Naive thymus-derived CD8-positive, alpha-beta T cell (primary cell): ENCODE measurements around the gene USP7. TPM values are rescaled to one million over a fixed set of nuclear protein-coding genes. Genes with fewer than 3 reads are reported as not detected.
A peak's percentile ranks its signal among the peaks of the same experiment; 100 is the strongest.

Source experiments
- ATAC-seq, 2 donors: fragments of 150-1000 bp; cut with Tn5 transposase in 1 of 2; sonication (Bioruptor Pico), chemical (Tn5 transposase) in 1 of 2; 1 replicate in 1 of 2; 2 replicates in 1 of 2; pipeline ENCODE4 v1.10.0; 2021; ENCODE audit warnings: mild to moderate bottlenecking in 2 of 2, moderate library complexity in 2 of 2
- POLR2A ChIA-PET: fragments of 350-600 bp; sonication (Branson Sonifier 250); formaldehyde crosslinking; loops from one replicate; lab custom pipeline; 2021; ENCODE audit warnings: antibody characterized with exemption; lab: Charles Lee
- DNase-seq, 10 donors: peaks; one replicate each; pipeline versions ENCODE4 v3.0.0 to v3.0.0-alpha.2; 2020 to 2022
- H3K27ac Mint-ChIP-seq, 10 donors: one replicate each; pipeline ENCODE4 v1.8.0; 2020 to 2022; ENCODE audit warnings: mild to moderate bottlenecking in 10 of 10, mixed read lengths in 10 of 10, moderate library complexity in 4 of 10, inconsistent platforms in 1 of 10
- H3K27me3 Mint-ChIP-seq, 5 donors: one replicate each; pipeline ENCODE4 v1.8.0; 2021 to 2022; ENCODE audit warnings: mixed read lengths in 5 of 5
- H3K36me3 Mint-ChIP-seq, 3 donors: one replicate each; pipeline ENCODE4 v1.8.0; 2020 to 2022; ENCODE audit warnings: mixed read lengths in 3 of 3, mild to moderate bottlenecking in 2 of 3, inconsistent platforms in 1 of 3
- H3K4me1 Mint-ChIP-seq, 4 donors: one replicate each; pipeline ENCODE4 v1.8.0; 2021 to 2022; ENCODE audit warnings: mixed read lengths in 4 of 4
- H3K4me3 Mint-ChIP-seq, 10 donors: one replicate each; pipeline ENCODE4 v1.8.0; 2020 to 2022; ENCODE audit warnings: mild to moderate bottlenecking in 10 of 10, mixed read lengths in 10 of 10, moderate library complexity in 6 of 10, inconsistent platforms in 1 of 10
- H3K9me3 Mint-ChIP-seq, 9 donors: one replicate each; pipeline ENCODE4 v1.8.0; 2020 to 2022; ENCODE audit warnings: mixed read lengths in 9 of 9, mild to moderate bottlenecking in 3 of 9, inconsistent platforms in 1 of 9, moderate library complexity in 1 of 9
- polyA plus RNA-seq, 3 donors: library from polyadenylated mRNA; unstranded; fragments of 300-500 nt; fragmentation: Illumina TruSeq; gene quantifications; one replicate each; pipeline ENCODE4 v1.2.3, GENCODE V29; 2021
- total RNA-seq, 8 experiments: library from RNA in 2 of 8; stranded (reverse) in 2 of 8; gene quantifications; one replicate each; pipeline ENCODE4 v1.2.3 and lab custom pipeline; 2021 to 2026

The USP7 gene
- total and polyA plus RNA-seq, 5 experiments from 2014 or later: 6.4 to 207 (median 9.9) TPM

DNA sequence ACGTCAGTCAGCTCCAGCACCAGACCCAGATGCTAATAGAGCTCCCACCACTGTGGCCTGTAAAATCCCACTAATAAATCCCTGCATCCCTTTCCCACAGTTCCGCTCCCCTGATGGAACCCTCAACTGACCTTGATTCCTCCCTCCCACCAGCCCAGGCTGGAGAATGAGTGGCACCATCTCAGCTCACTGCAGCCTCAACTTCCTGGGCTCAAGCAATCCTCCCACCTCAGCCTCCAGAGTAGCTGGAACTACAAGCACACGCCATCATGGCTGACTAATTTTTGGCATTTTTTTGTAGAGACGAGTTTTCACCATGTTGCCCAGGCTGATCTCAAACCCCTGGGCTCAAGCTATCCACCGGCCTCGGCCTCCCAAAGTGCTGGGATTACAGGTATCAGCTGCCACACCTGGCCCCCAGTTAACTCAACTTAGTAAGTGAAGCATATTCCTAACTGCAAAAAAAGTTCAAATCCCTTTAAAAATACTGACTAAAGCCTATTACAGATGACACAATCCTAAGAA lies 15.6 kb downstream of the USP7 start:
- H3K36me3 Mint-ChIP-seq: no peaks in the 10 kb centered on the region
- H3K27me3 Mint-ChIP-seq: no peaks in the 10 kb centered on the region
- no peak for DNase-seq
- ATAC-seq: no peak
- peak overlapping the region in 7 of 10 donors; percentile 15 to 85 (median 71) for H3K27ac Mint-ChIP-seq
- no peaks in the 10 kb centered on the region for H3K9me3 Mint-ChIP-seq
- POLR2A ChIA-PET: interaction anchor here (0.9 to 2.3 kb wide), 3 partner anchors 12 to 143 kb away, joined by 3 to 6 read pairs (median 5); partner anchors contain the start of gene HAPSTR1
- H3K4me1 Mint-ChIP-seq: peaks cover 59 to 99% (median 96%) of the 10 kb centered on the region in 4 donors
- H3K4me3 Mint-ChIP-seq: peak overlapping the region in 8 of 10 donors; percentile 22 to 75 (median 63)

DNA sequence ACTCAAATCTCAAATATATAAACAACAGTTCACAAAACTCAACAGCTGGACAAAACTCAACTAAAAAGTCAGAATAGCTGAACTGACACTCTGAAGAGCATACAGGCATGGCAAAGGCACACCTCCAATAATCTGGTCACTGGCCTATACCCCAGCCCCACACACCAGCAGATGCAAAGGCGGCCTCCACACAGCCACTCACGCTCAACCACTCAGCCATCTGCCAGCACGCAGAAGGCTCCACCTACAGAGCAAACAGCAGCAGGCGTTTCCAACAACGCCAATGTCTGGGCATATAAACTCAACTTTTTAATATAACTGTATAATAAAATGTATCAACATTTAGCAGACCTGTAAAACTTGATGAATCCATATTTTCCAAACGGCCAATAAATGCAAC lies 17.2 kb downstream of the USP7 start:
- H3K4me1 Mint-ChIP-seq: peaks cover 62 to 98% (median 96%) of the 10 kb centered on the region in 4 donors
- POLR2A ChIA-PET: interaction anchor here (1.2 kb wide), 1 partner anchor 17 kb away, joined by 3 read pairs; the partner anchor contains the start of gene USP7
- ATAC-seq: peak in 1 of 2 donors; percentile 29
- peak overlapping the region in 8 of 10 donors; percentile 3 to 69 (median 42) for H3K4me3 Mint-ChIP-seq
- H3K27ac Mint-ChIP-seq: peak overlapping the region in 3 of 10 donors; percentile 25 to 60 (median 33)
- H3K9me3 Mint-ChIP-seq: no peaks in the 10 kb centered on the region
- no peaks in the 10 kb centered on the region for H3K27me3 Mint-ChIP-seq
- DNase-seq: no peak
- no peaks in the 10 kb centered on the region for H3K36me3 Mint-ChIP-seq

DNA sequence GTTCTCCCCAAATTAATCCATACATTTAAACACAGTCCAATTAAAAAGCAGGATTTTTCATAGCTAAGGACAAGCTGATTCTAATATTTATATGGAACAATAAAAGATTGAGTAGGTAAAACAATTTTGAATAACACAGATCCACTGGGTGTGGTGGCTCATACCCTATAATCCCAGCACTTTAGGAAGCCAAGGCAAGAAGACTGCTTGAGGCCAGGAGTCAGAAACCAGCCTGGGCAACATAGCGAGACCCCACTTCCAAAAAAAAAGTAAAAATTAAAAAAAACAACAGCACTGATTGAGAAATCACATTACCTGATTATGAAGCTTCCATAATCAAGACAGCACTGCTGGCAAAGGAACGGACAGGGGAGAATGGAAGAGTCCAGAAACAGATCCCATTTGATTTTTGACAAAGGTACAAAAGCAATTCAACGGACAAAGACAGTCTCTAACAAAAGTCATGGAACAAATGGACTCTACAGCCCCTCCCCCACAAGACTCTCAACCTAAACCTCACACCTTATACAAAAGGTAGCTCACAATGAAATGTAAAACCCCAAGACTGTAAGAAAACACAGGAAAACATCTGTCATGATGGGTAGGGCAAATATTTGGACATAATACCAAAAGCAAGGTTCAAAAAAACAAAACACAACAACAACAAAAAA lies 17.9 kb downstream of the USP7 start:
- no peak for DNase-seq
- Mint-ChIP-seq H3K27ac (peak overlapping the region in 5 of 10 donors; percentile 6 to 62 (median 33)), H3K27me3 (no peaks in the 10 kb centered on the region), H3K36me3 (no peaks in the 10 kb centered on the region), H3K4me3 (peak overlapping the region in 8 of 10 donors; percentile 31 to 72 (median 58)), H3K9me3 (no peaks in the 10 kb centered on the region), H3K4me1 (peaks cover 63 to 98% (median 96%) of the 10 kb centered on the region in 4 donors)
- no peak for ATAC-seq
- POLR2A ChIA-PET: no interaction called here

DNA sequence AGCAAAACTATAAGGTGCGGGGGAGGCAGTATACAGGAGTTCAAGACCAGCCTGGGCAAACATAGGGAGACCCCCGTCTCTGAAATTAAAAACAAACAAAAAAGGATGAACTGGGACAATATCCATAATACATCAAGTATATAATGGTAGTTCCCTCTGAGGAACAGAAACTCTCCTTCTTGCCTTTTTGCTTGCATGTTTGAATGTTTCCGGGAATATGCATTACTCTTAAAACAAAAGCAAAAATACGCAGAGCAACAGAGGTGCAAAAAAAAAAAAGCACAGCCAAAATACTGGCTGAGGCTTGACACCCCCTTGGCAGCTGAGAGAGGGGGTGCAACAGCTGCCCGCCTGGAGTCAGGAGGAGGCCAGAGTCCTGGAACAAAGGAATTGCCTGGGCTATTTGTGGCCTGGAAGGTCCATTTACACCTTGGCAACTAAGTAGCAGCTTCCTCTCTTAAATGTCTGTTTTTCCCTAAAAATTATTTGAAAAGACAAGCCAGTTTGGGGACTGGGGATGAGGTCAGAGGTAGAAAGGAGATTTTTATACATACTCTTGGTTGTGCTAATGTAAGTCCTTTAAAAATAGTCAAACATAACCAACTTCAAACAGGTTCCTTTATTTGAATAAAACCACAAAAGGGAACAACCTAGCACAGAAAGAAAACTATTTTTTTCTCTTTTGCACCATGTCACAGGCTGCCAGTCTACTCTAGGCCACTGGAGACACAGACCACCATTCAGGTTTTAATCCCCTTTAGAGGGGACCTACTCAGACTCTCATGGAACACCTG lies 19.5 kb downstream of the USP7 start:
- ATAC-seq: peak; percentile 71 to 72
- DNase-seq: no peak
- no peaks in the 10 kb centered on the region for H3K27me3 Mint-ChIP-seq
- no peaks in the 10 kb centered on the region for H3K9me3 Mint-ChIP-seq
- peak overlapping the region; percentile 24 to 80 (median 68) for H3K4me3 Mint-ChIP-seq
- peak overlapping the region; percentile 24 to 80 (median 66) for H3K27ac Mint-ChIP-seq
- POLR2A ChIA-PET: interaction anchor here (0.6 kb wide), 1 partner anchor 24 kb away, joined by 4 read pairs; no protein-coding TSS in a partner anchor
- H3K36me3 Mint-ChIP-seq: no peaks in the 10 kb centered on the region
- H3K4me1 Mint-ChIP-seq: peaks cover 61 to 100% (median 98%) of the 10 kb centered on the region in 4 donors

DNA sequence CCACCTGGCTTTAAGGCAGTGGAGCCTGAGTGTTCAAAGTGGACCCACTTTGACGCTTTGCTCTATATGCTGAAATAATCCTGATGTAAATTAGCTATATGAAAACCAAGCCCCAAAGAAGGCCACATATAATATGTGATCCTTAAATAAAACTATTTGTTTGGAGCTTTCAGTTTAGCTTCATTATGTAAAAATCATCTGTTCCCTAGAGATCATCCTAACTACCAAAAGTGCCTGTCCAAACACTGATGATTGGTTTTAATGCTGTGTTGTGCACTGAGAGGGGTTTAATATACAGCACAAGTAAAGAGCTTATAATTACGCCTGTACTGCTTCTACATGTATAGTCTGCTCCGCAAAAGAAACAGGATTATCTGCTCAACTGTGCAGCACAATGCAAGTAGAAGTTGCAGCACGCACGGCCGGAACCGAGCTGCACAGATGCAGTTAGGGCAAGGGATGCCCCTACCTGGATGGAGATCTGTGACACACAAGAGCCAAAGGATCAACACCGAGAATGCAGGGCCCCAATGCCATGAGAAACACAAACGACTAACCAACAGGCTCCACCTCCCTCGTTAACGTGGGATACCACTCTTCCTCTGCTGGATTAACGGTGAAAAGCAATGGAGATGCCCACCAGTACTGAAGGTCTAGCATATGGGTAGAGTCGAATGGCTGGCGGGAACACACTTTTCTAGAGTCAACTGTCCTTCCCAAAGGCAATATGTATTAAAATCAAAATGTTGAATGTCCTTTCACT lies 20.5 kb downstream of the USP7 start:
- Mint-ChIP-seq H3K4me3 (peak overlapping the region in 8 of 10 donors; percentile 34 to 69 (median 51)), H3K27ac (peak overlapping the region in 7 of 10 donors; percentile 26 to 80 (median 59)), H3K9me3 (no peaks in the 10 kb centered on the region), H3K4me1 (peaks cover 62 to 100% (median 98%) of the 10 kb centered on the region in 4 donors), H3K36me3 (no peaks in the 10 kb centered on the region), H3K27me3 (no peaks in the 10 kb centered on the region)
- DNase-seq: no peak
- ATAC-seq: no peak
- POLR2A ChIA-PET: no interaction called here

DNA sequence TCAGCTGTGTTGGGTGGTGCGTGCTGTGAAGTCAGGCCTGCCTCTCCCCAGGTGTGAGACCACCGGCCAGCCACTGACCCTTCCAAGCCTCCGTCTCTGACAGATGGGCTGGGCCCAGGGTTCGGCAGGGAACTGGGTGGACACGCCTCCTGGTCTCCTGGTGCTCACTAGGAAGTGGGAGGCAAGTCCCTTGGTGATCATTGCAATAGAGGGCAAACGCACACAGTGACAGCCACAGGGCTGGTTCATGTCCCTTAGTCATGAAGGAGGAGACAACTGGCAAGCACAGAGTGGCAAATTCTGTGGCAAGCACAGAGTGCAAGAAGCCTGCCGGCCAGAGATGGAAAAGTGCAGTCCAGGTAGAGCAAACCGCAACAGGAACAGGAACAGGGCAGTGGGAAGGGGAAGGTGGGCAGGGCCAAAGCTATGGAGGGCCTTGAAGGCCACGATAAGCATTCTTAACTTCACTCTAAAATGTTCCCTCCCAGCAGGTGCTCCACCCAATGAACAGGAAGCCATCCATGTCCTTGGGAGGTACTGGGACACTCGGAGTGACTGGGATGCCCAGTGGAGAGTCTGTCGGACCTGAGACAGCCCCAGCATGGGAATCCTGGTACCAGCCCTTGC lies 21.9 kb downstream of the USP7 start:
- no peak for ATAC-seq
- peak overlapping the region in 8 of 10 donors; percentile 48 to 81 (median 64) for H3K27ac Mint-ChIP-seq

DNA sequence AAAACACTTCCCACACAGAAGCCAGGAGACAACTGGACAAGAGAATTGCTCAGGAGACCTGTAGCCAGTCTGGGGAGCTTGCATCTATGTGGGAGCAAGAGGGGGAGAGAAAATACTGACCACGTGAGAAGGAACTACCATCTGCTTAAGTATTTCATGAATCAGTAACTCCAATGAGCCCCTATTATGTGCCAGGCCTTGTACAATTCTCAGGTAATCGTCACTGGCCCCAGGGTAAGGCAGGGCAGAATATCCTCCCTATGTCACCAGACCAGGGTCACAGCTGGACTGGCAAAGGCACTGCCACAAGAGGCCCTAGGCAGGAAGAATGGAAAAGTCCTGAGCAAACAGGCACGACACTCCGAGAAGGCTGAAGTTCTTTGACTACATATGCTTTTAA lies 25.9 kb downstream of the USP7 start:
- H3K36me3 Mint-ChIP-seq: no peaks in the 10 kb centered on the region
- H3K27ac Mint-ChIP-seq: peak overlapping the region in 5 of 10 donors; percentile 25 to 75 (median 65)
- POLR2A ChIA-PET: interaction anchor here (1.1 kb wide), 1 partner anchor 21 kb away, joined by 4 read pairs; no protein-coding TSS in a partner anchor

More for the DNA sequence above, 21.9 kb downstream of the USP7 start:
- H3K4me1 Mint-ChIP-seq: peaks cover 62 to 99% (median 98%) of the 10 kb centered on the region in 4 donors
- H3K9me3 Mint-ChIP-seq: no peaks in the 10 kb centered on the region
- no peaks in the 10 kb centered on the region for H3K27me3 Mint-ChIP-seq
- H3K36me3 Mint-ChIP-seq: no peaks in the 10 kb centered on the region
- POLR2A ChIA-PET: no interaction called here
- peak overlapping the region in 6 of 10 donors; percentile 13 to 65 (median 33) for H3K4me3 Mint-ChIP-seq
- DNase-seq: no peak

DNA sequence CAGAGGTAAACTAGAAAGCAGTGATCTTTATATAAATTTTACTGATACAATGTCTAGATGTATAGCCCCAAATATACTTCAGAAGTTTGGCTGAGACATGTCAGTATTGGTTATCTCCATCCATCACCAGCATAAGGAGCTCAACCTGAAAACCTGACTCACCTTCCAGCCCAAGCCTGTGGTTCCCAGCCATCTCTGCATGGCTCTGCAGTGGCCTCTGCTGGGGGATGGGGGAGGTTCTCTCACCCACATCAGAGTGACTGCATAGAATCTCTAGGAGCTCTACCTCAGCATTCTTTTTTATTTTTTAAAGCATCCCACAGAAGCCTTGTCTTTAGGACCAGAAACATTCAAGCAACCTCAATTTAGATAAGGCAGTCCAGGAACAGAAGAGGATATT lies 27.3 kb downstream of the USP7 start:
- POLR2A ChIA-PET: interaction anchor here (0.8 to 1.4 kb wide), 4 partner anchors 23 to 72 kb away, joined by 3 to 5 read pairs (median 4); partner anchors contain the start of gene USP7
- DNase-seq (peak; percentile 32 to 80 (median 64)), ATAC-seq (peak; percentile 96 to 97)
- Mint-ChIP-seq H3K4me1 (peaks cover 48 to 95% (median 88%) of the 10 kb centered on the region in 4 donors), H3K27me3 (no peaks in the 10 kb centered on the region), H3K4me3 (peak overlapping the region in 7 of 10 donors; percentile 6 to 62 (median 43)), H3K27ac (peak overlapping the region in 7 of 10 donors; percentile 1 to 83 (median 46)), H3K9me3 (no peaks in the 10 kb centered on the region), H3K36me3 (peaks cover 0 to 5% (median 0%) of the 10 kb centered on the region in 3 donors)

More for the DNA sequence above, 25.9 kb downstream of the USP7 start:
- peaks cover 48 to 98% (median 89%) of the 10 kb centered on the region in 4 donors for H3K4me1 Mint-ChIP-seq
- H3K4me3 Mint-ChIP-seq: peak overlapping the region in 7 of 10 donors; percentile 17 to 50 (median 34)
- H3K9me3 Mint-ChIP-seq: no peaks in the 10 kb centered on the region
- no peaks in the 10 kb centered on the region for H3K27me3 Mint-ChIP-seq
- ATAC-seq (no peak), DNase-seq (no peak)

DNA sequence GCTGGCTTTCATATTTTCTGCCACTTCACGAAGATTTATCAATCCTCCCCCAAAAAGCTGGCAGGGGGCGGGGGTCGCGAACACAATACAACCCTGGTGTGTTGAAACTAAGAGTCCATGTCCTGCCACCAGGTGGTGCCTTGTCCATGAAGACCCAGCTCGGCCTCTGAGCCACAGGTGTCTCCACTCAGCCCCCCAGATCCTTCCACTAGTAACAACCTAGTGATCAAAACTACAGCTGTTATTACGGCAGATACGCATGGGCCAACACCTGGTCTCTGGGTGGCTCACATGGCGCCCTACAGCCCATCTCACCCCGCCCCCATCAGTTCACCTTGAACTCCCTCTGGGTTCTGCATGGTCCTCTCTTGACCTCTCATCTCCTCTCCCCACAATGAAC lies 27.7 kb downstream of the USP7 start:
- POLR2A ChIA-PET: interaction anchor here (0.8 to 1.4 kb wide), 5 partner anchors 23 to 157 kb away, joined by 3 to 5 read pairs (median 4); partner anchors contain the start of gene USP7
- no peaks in the 10 kb centered on the region for H3K27me3 Mint-ChIP-seq
- peak overlapping the region in 6 of 10 donors; percentile 1 to 83 (median 30) for H3K27ac Mint-ChIP-seq
- H3K9me3 Mint-ChIP-seq: no peaks in the 10 kb centered on the region
- H3K4me1 Mint-ChIP-seq: peaks cover 46 to 94% (median 87%) of the 10 kb centered on the region in 4 donors
- peak in 4 of 10 donors; percentile 7 to 25 (median 20) for DNase-seq
- ATAC-seq: peak; percentile 16 to 44
- H3K36me3 Mint-ChIP-seq: peaks cover 0 to 5% (median 0%) of the 10 kb centered on the region in 3 donors
- H3K4me3 Mint-ChIP-seq: peak overlapping the region in 6 of 10 donors; percentile 7 to 62 (median 48)

DNA sequence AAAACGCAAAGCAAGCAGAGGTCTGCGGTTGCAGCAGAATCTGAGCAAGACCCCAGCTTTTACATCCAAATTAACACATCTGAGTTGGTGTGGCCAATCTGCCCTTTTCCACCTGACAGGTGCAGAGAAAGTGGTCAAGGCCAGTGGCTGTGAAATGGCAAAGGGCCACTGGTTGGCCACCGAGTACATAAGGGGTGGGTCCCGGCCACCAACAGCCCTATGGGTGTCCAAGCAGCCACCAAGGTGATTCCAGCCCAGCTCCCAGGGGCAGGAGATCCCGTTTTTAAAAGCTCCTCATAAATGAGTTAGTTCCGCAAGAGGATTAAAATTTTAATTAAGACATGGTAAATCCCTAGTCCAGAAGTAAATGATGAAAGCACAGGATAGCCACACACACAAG lies 29.1 kb downstream of the USP7 start:
- Mint-ChIP-seq H3K4me3 (no peak overlapping the region), H3K27me3 (no peaks in the 10 kb centered on the region), H3K4me1 (peaks cover 43 to 85% (median 76%) of the 10 kb centered on the region in 4 donors), H3K27ac (peak overlapping the region in 2 of 10 donors; percentile 8 to 26), H3K9me3 (no peaks in the 10 kb centered on the region), H3K36me3 (peaks cover under 1 to 12% (median 3%) of the 10 kb centered on the region in 3 donors)
- DNase-seq (no peak), ATAC-seq (no peak)
- POLR2A ChIA-PET: no interaction called here

DNA sequence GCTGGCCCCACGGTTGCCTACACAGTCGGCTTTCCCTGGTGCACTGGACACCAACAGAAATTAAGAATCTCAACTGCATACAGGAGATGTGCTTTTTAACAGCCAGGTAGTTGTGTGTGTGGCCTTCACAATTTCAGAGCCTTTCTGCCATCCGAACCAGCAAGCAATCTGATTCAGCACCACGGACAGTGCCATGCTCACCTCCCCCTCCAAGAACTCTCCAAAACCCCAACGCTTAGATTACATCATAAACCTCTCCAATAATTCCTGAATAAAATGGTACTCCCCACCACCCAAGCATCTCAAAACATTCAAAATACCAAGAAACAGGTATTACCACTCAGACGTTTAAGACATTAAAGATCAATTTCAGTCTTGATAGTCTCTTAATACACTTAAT lies 31.8 kb downstream of the USP7 start:
- no peak overlapping the region for H3K4me3 Mint-ChIP-seq
- peaks cover 10 to 38% (median 11%) of the 10 kb centered on the region in 3 donors for H3K36me3 Mint-ChIP-seq
- H3K27ac Mint-ChIP-seq: peak overlapping the region in 2 of 10 donors; percentile 14
- H3K9me3 Mint-ChIP-seq: no peaks in the 10 kb centered on the region
- no peaks in the 10 kb centered on the region for H3K27me3 Mint-ChIP-seq
- ATAC-seq (no peak), DNase-seq (peak; percentile 14 to 66 (median 46))
- POLR2A ChIA-PET: no interaction called here
- peaks cover 32 to 78% (median 66%) of the 10 kb centered on the region in 4 donors for H3K4me1 Mint-ChIP-seq
